NCI-H446 (cell line): Measurements from ENCODE around the gene UBE2I.
A peak's percentile ranks its signal among the peaks of the same experiment; 100 is the strongest.

Source experiments
- DNase-seq, 2 experiments: peaks; one replicate each; lab custom pipeline; 2025; lab: John Stamatoyannopoulos, UW

Gene UBE2I

GRCh38 chr16:1343428-1344242, 34.2 kb downstream of the UBE2I start:
- no peak for DNase-seq

GRCh38 chr16:1344499-1344898, 35.1 kb downstream of the UBE2I start:
- no peak for DNase-seq

- no peak for DNase-seq
Measured at GRCh38 chr16:1345087-1345486, 35.7 kb downstream of the UBE2I start.

GRCh38 chr16:1345651-1346421, 36.4 kb downstream of the UBE2I start:
- no peak for DNase-seq

GRCh38 chr16:1346422-1347285, 37.2 kb downstream of the UBE2I start:
- no peak for DNase-seq

- DNase-seq: no peak
Measured at GRCh38 chr16:1347286-1347855, 37.9 kb downstream of the UBE2I start.

GRCh38 chr16:1347962-1348361, 38.5 kb downstream of the UBE2I start:
- DNase-seq: no peak

GRCh38 chr16:1348441-1348840, 39.0 kb downstream of the UBE2I start:
- DNase-seq: no peak

- no peak for DNase-seq
Measured at GRCh38 chr16:1348926-1349325, 39.5 kb downstream of the UBE2I start.

GRCh38 chr16:1349351-1349750, 39.9 kb downstream of the UBE2I start:
- DNase-seq: no peak

- DNase-seq: no peak
Measured at GRCh38 chr16:1349951-1350350, 40.5 kb downstream of the UBE2I start.

- no peak for DNase-seq
Measured at GRCh38 chr16:1350691-1351090, 41.3 kb downstream of the UBE2I start.

- no peak for DNase-seq
Measured at GRCh38 chr16:1351215-1351581, 41.8 kb downstream of the UBE2I start.

GRCh38 chr16:1351582-1352362, 42.3 kb downstream of the UBE2I start, which contains the start of the genes GNPTG and TSR3:
Gene GNPTG, plus strand, starts transcription at chr16:1351931. Its CDS starts 35 bp downstream, at chr16:1351966.
Gene TSR3, minus strand, starts transcription at chr16:1351878. Its CDS starts 74 bp downstream, at chr16:1351804.
- DNase-seq: peak; percentile 45 to 89

- no peak for DNase-seq
Measured at GRCh38 chr16:1354815-1355540, 45.5 kb downstream of the UBE2I start.

GRCh38 chr16:1355591-1355990, 46.2 kb downstream of the UBE2I start:
- no peak for DNase-seq

- no peak for DNase-seq
Measured at GRCh38 chr16:1356061-1356900, 46.8 kb downstream of the UBE2I start.

- no peak for DNase-seq
Measured at GRCh38 chr16:1357906-1358566, 48.6 kb downstream of the UBE2I start.
